AG09319 (cell line): ENCODE data around the gene GSE1.

Experiments used
- DNase-seq: peaks from one replicate; pipeline ENCODE4 v3.0.0-alpha.2; 2010; ENCODE audit warnings: low read depth; ENCODE audit errors: extremely low read depth
- CTCF ChIP-seq: IDR thresholded peaks from 2 replicates; pipeline ENCODE4 v1.5.1; 2011; ENCODE audit warnings: low read depth, mild to moderate bottlenecking, inconsistent platforms, low read length, moderate library complexity

Gene GSE1

DNA sequence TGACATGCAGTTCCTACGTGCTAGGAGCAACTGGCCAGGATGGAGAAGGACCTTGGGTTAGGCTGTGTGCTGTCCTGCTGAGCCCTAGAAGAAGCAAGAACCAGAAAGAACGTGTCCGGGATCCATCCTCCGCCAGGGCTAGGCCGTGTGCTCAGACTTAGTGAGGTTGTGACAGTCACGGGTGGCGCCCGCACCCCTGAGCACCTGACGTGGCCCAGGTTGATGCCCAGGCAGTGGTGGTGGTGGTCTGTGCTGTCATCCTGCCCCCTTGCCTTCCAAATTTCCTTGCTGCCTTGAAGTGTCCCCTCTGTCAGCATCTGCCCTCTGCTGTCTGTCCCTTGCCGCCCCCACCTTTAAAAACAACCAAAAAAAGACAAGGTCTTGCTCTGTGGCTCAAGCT lies 4.2 kb upstream of the GSE1 start:
- TF ChIP-seq CTCF: no peak
- no peak for DNase-seq

DNA sequence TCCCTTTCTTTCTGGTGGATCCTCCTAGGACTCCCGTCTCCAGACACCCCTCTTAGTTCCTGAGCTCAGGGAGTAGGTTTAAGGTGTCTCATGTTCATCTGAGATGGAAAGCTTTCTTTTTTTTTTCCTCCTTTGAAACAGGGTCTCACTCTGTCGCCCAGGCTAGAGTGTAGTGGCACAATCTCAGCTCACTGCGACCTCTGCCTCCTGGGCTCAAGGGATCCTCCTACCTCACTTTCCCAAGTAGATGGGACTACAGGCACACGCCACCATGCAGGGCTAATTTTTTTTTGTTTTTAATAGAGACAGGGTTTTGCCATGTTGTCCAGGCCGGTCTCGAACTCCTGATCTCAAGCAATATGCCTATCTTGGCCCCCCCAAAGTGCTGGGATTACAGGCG lies 3.6 kb upstream of the GSE1 start:
- TF ChIP-seq CTCF: no peak
- DNase-seq: no peak

DNA sequence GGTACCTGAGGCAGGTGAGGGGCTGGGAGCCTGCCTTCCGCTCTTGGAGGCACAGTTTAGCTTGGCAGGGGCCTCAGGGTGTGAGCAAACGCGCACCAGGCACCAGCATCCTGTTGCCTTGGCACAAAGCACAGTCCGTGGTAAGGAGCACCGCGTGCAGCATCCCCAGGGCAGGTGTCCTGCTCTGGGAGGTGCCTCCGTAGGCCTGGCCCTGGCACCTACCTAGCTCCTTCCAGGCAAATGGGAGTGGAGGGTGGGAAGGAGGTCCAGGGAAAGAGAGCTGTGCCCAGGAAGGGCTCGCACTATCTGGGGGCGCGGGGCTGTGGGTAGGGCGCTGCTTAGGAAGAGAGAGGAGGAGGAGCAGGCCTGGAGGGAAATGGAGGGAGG lies 3.1 kb upstream of the GSE1 start:
- no peak for TF ChIP-seq CTCF
- DNase-seq: no peak

GRCh38 chr16:85610446-85611193 lies 2.5 kb upstream of the GSE1 start:
- DNase-seq: no peak
- peak; percentile 93 for TF ChIP-seq CTCF

- no peak for TF ChIP-seq CTCF
- no peak for DNase-seq
These were observed 2.0 kb upstream of the GSE1 start for GRCh38 chr16:85611194-85611443.

- peak; percentile 63 for DNase-seq
- no peak for TF ChIP-seq CTCF
These were observed 1.5 kb upstream of the GSE1 start for GRCh38 chr16:85611444-85612190.

DNA sequence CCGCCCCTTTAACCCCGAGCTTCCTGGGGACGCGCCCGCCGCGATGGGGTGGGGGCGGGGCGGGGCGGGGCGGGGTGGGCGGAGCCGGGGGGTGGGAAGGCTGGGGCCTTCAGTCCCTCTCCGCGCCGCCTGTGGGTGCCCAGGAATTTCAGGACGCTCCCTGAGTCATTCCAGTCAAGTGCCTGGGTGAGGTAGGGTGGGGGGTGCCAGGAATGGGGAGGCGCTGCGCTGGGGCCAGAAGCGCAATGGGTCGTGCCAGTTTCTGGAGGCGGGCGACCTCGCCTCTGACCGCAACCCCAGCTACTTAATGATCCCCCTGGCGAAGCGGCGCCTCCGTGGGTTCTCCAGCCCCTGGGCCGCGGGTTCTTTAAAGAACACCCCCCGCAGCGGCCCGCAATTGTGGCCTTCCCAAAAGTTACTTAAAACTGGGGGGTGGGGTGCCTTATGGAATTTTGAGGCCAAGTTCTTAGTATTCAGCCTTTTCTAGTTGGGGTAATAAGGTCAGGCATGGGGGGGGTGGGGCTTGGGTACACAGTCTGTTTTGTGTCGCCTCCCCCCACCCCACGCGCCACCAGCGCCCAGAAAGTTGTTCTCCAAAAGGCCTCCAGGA lies 826 bp upstream of the GSE1 start:
- peak; percentile 67 for DNase-seq
- no peak for TF ChIP-seq CTCF
